Renal cortical epithelial cell (primary cell): ENCODE data around the gene FAM193B. TPM values are rescaled to one million over a fixed set of nuclear protein-coding genes. Genes with fewer than 3 reads are reported as not detected.

Source experiments
- DNase-seq: peaks from one replicate; pipeline ENCODE4 v3.0.0-alpha.2; 2011; ENCODE audit warnings: low read depth
- total RNA-seq: library from RNA; depleted of rRNA; stranded (reverse); fragments of >200 nt; gene quantifications from 2 replicates; pipeline ENCODE4 v1.2.3, GENCODE V29; 2014

Gene FAM193B
- total RNA-seq, 1 donor from 2014 or later: 25.4 TPM

DNA sequence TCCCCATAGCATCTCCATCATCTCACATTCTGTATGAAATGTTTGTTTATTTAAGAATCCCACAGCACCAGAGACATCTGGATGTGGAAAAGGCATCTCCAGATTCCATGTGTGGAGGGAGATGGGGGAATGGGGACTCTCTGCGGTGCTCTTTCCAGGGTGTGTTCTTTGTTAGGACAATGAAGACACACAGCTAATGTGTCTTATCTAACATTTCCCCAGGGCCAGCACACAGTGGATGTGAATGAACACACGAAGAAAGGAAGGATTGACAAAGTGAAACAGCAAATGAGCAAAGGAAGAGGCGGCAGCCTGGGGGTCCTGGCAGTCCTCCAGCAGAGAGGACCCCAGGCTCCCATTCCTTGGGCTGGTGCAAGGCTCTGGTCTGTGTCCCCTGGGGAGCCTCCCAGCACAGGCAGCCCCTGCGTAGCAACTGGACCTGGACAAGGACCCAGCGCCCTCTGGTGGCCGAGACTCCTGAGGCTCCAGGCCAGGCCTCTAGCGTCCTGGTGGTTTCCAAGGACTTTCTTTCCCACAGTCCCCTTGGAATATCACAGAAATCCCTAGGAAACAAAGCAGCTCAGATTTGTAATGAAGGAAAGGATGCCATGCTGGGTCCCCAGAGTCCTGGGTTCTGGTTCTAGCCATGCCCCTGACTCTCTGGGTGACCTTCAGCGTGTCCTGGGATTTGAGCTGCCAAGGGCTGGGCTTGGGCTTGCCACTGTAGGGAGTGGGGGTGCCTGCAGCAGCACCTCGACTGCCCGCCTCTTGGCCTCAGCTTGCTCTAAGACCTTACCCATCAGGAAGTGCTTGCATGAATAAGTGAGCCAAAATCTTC is 53.5 kb downstream of the FAM193B start:
- DNase-seq: peak; percentile 52

GRCh38 chr5:177499842-177500241 is 54.5 kb downstream of the FAM193B start:
- DNase-seq: no peak

GRCh38 chr5:177498013-177498787 is 56.2 kb downstream of the FAM193B start:
- no peak for DNase-seq

DNA sequence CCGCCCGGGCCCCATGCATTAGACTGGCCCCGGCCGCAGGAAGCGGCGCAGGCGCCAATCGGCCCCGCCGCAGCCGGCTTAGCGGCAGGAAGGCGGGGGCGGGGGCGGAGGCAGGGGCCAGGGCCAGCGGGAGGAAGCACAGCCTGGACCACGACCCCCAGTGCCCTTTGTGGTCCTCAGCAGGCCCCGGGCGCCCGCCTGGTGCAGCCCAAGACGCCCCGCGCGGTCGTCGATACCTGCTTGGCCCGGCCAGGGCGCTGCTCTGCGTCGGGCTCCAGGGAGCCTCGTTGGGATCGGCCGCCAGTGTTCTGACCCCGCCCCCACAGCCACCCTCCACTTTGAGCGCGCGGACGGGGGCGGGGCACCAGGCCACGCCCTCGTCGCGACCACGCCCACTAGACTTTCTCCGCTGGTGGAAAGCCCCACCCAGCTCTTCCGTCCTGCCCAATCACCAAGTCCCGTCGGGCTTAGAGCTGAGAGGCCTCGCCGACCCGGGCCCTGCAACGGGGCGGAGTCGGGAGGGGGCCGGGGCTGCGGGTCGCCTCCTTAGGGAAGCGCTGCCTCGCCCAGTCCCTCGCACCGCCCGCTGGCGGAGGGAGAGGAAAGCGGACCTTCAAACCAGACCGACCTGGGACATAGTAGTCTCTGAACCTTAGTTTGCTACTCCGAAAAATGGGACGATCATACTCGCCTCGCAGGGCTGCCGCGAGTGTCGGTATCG is 56.9 kb downstream of the FAM193B start, which contains the start of gene PDLIM7:
PDLIM7 (minus strand) TSS at position 313 of the 721 bp plus-strand sequence. CDS start 1,092 bp downstream, outside the sequence.
- peak; percentile 91 for DNase-seq

DNA sequence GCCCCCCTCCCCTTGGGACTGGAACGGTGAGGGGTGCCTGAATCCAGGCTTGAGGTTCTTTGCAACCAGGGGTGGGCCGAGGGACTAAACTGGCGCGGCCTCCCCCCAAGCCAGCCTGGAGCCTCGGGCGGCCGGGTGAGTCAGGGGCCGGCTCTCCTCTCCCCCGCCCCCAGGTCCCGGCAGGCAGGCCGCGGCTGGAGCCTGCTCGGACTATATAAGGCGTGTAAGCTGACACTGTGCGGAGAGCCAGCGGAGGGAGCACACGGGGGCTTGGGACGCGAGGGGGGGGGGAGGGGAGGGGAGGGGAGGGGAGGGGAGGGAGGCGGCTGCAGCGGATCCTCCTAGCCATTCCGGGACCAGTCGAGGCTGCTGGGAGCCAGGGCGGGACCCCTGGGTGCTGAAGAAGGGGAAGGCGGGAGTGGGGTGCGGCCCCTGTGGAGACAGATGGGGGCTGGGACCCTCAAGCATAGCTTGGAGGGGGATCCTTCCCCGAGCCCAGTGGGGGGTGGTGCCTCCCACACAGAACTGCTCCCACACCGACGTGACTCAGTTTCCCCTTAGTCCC is 57.6 kb downstream of the FAM193B start:
- DNase-seq: peak; percentile 74

- DNase-seq: peak; percentile 52
These were observed 58.2 kb downstream of the FAM193B start for GRCh38 chr5:177496070-177496726.

DNA sequence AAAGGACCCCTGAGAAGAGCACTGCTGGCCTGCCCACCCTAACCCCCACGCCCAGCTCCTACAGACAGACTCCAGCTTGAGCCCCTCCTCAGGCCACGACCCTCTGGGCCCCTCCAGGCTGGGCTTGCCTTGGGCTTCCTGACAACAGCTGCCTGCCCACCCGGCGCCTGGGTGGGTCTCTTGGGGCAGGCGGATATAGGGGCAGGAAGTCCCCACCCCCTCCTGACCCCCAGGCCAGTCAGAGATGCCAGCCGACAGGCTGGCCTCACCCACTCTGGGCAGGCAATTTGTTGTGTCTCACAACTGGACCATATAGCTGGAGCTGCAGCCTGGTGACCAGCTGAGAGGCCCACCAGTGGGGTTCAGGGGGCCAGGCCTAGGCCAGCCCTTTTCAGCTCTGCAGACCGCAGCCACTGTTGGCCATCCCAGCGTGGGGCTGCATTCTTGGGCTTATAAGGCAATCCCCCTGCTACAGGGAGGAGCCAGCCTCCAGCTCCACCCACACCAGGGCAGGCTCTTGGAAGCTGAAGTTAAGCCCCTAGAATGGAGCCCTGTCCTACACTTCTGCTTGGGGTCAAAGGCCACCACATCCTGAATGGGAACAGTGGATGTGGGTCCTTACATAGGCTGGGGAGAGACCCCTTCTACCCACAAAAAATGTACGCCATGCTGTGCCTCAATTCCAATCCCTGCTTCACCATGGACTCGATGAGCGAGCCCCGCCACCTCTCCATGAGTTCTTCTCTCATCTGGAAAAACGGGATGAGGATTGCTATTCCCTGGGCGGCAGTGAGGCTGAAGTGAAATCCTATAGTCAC is 58.9 kb downstream of the FAM193B start:
- peak; percentile 74 for DNase-seq

GRCh38 chr5:177494346-177495195 is 59.8 kb downstream of the FAM193B start:
- peak; percentile 75 for DNase-seq

DNA sequence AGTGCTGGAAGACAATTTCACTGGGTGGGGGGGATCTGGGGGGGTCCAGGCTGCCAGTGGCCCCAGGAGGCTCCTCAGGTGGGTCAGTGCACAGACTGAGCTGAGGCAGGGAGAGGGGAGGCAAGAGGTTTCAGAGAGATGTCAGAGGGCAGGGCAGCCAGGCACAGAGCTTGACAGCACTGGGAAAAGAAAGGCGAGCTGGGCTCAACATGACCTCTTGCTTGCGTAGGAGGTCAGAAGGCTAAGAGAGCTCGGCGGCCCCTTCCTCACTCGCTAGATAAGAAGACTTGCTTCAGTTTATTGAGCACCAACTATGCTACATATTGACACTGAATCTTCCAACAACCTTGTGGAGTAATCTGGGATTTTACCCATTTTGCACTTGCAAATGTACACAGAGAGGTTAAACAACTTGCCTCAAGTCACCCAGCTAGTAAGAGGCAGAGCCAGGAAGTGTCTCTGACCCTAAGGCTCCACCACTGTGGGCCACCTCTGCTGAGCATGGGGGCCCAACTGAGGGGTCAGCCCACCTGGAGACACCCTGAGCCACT is 60.5 kb downstream of the FAM193B start:
- DNase-seq: no peak

GRCh38 chr5:177492841-177493240 is 61.5 kb downstream of the FAM193B start:
- no peak for DNase-seq

DNA sequence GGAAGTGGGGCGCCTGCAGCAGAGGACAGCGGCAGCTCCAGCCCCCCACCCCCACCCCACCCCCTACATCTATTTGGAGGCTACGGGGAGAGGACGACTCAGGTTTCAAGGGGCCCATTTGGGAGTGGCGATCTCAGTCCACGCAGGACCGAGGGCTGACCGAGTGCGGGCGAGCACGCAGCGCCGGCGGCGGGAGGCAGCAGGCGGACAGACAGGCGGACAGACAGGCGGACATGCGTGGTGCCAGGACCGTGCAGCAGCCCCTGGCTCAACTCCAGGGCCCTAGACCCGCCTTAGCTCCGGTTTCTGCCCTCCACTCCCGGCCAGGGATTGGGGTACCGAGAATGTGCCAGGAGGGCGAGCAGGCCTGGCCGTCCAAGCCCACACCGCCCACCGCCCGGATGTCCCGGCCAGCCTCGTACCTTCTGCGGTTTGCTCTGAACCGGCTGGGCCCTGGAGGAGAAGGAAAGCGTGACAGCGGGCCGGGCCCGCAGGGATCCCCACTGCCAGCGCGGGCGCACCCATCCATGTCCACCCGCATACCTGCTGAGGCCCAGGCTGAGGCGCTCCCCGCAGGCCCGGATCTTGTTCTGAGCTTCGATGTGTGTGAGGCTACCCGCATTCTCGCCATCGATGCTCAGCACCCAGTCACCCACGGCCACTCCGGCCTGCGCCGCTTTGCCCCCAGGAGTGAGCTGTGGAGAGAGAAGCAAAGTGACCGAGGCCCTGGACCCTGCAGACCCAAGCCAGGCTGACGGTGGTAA is 62.2 kb downstream of the FAM193B start:
- DNase-seq: no peak

DNA sequence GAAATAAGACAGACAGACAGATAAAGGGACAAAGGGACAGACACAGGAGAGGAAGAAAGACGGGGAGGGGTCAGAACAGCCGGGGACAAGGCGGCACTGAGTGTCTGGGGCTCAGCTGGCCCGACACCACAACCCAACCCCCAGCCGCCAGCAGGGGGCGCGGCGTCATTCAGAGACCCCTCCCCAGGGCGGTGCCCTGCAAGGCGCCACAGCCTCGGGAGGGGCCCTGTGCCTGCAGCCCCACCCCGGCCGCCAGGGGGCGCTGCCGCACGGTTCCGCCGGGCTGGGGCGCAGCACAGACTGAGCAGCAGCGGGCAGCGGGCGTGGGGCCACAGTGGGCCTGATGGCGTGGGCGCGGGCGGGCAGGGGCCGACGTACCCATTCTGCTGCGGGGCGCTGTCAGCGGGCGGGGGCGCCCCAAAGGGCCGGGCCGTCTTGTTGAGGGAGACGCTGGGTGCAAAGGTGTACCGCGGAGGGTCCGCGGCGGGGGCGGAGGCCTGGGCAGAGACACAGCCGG is 62.9 kb downstream of the FAM193B start:
- no peak for DNase-seq

DNA sequence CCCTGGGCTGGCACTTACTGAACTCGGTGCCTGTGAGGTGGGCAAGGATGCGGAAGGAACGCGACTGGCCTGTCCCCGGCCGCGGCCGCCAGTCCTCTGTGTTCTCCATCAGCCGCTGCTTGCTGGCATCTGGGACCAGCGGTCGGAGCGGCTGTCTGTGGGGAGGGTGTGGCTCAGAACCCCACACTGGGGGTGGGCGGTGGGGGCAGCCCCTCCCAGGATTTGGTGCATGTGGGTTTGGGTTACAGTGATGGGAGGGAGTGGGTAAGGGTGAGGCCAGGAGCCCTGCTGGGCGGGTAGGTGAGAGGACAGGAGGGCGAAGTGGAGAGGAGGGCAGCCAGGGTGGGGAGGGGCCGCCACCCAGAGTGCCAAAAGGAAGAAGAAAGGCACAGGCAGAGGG is 63.4 kb downstream of the FAM193B start:
- DNase-seq: no peak

- DNase-seq: no peak
These were observed 63.9 kb downstream of the FAM193B start for GRCh38 chr5:177490311-177490991.

DNA sequence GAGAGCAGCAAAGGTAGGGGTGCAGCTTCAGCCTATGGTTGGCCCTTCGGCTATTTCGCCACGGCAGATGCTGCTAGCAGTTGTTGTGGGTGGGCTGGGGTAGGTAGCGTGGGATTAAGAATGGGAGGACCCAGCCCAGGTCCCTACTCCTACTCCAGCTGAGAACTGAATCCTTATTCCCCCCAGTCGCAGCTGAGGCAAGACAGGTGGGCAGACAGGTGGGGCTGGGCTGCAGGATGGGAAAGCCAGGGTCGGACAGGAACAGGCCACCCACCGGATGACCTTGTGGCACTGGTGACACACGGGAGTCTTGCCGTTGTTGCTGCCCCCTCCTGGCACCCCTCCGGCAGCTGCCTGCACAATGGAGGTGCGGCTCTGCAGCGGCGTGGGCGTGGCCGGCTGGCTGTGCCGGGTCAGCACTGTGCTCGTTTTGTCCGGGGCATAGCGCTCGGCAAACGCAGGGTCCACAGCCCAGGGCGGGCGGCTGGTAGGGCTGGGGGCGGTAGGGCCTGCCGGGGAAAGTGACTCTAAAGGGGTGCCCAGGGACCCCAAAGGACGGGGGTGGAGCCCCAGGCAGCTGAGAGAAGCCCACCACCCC is 65.1 kb downstream of the FAM193B start:
- DNase-seq: no peak

DNA sequence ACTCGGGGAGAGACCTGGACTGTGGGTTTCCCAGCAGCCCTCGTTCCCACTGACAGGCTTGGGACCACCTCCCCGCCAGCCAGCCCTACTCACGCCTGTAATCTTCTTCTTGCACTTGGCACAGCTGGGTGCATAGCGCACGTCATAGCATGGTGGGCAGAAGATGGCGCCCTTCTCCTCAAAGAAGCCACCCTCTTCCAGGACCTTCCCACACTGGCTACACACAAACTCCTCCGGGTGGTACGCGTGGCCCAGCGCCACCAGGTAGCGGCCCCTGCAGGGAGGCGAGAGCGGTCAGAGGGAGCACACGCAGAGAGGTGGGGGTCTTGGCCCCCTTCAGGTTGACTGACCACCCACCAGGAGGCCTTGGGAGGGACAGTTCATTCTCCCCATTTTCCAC is 66.4 kb downstream of the FAM193B start:
- DNase-seq: no peak

- no peak for DNase-seq
These were observed 67.2 kb downstream of the FAM193B start for GRCh38 chr5:177487144-177487543.
